Astrocyte of the hippocampus (primary cell): ENCODE results near the gene KLK6.

Source experiments
- DNase-seq: peaks from one replicate; pipeline ENCODE4 v3.0.0; 2011; ENCODE audit warnings: low read depth, low spot score

The KLK6 gene

GRCh38 chr19:50911206-50912101, 57.9 kb downstream of the KLK6 start, which contains the start of gene KLK4:
KLK4 (minus strand) TSS chr19:50911395; CDS start chr19:50910738, 657 bp downstream.
- no peak for DNase-seq

GRCh38 chr19:50910722-50911121, 58.7 kb downstream of the KLK6 start:
- DNase-seq, result no peak

GRCh38 chr19:50909240-50910070, 59.9 kb downstream of the KLK6 start:
- DNase-seq, result no peak
